ENCODE results near the gene NAP1L4.
"Not testable (repeated sequence)": the region's sequence is repeated elsewhere in the genome, so short reads cannot be mapped to it uniquely, and the experiment has no call there.

Gene NAP1L4

DNA sequence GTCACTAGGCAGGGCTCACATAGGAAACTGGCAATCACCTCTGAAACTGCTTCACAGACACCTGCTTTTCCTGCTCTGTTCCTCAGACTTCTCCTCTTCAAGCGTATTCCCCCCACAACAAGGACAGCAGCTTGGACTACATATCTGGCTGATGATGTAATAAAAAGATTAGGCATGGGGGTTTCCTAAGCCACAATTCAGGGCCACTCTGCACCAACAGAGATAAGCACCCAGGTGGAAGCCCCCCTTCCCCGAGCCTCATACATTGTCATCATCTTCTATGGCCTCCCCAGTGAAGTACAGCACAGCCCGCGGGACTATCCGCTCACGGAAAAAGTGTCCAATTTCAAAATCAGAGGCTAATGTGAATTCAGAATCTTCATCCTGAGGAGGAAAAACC, 37.9 kb downstream of the NAP1L4 start:
- DNase-seq: no peak

DNA sequence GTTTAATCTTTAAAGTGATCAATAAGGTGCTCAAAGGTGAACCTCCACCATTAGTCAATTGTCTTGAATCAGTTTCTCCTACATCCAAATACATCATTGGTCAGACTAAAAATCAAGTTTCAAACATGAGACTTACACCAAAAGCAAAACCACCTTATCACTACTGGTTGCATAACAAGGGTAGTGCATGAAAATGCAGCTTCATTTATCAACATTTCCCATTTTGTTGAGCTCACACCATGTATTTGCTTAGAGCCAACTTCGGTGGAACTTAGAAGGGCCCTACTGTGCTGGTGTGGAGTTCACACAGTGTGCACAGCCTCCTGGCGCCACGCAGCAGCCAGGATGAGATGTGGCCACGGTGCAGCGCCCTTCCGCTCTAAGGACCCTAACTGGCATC, 39.8 kb downstream of the NAP1L4 start:
- no peak for DNase-seq

DNA sequence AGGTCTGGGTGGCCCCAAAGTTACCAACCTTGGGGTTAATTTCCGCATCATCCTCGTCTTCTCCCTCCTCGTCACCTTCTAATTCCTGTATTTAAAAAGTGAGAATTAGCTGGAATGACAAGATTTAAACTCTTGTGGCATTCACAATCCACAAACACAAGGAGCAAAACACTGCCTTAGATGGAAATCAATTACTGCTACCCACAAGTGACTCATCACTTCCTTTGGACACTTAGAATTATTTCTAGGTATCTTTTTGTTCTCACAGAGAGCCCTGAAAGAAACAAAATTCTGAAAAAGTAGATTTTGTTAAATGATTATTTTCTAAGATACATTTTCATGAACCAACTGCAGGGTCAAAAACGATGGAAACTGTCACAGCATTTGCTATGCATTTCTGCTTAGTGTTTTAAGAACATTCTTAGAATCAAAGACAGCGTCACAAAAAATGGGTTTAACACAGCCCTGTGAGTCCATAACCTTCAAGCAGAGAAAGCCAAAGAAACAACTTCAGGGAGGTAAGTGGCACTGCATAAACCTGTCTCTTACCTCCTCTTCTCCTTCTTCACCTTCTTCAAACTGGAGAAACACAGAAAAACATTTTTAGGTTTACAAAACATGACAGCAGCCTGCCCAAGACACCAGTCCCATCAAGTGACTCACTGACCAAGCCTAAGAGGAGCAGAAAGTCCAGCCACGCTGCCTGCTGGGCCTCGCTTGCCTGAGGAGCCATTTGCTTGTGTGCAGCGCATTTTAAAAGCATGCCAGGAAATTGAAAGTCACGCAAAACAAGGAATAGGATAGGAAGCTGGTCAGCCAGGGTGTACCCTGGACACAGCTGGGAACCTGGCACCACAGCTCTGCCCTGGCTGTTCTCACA, 40.7 kb downstream of the NAP1L4 start:
- DNase-seq: peak; percentile 69

DNA sequence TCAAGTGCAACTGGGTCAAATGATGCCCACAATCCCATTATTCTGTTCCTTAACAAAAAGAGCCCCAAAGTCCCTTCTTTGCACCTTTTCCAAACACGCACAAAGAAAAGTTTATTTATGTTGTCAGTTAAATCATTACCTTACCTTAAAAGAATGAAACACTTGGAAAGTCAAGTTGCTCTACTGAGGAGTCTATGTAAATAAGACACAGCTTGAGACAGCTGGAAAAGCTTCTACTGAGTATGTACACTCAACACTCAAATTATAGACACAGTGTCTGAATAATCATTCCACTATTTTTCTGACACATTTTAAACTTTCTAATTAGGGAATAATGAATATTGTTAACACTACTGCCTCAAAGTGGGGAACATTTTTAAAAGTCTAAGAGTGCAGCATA, 41.3 kb downstream of the NAP1L4 start:
- DNase-seq: no peak

DNA sequence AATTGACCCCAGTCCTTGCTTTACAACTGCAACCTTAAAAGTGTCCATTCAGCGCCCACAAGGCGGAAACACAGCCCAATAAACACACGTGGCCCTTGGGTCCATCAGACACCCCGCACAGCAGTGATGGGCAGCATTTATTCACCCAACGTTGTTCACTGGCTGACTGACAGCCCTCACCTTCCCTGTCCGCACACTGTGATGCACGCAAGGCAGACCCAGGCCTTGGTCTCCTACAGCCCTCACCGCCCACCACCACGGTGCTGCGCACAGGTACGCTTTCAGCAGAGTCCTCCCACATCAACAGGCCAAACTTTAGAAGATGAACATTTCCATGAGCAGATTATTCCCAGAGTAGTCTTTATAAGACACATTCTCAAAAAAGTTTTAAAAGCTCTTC, 42.2 kb downstream of the NAP1L4 start:
- DNase-seq: no peak

DNA sequence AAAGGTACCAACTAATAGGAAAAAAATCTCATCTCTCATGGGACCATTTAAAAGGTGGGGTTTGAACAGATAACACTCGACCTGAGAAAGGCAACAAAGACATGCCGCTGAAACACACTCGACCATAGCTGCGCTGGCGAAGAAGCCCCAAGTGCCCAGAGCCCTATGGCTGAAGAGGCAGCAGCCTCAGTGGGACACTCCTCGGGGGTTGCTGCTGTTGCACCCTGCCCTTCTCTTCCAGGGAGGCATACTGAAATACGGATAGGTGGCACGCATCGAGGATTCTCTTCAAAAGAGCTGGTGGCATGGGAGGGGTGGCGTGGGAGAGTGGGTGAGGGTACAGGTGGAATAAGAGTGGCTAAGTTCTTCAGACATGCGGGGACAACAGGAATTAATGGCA, 44.4 kb downstream of the NAP1L4 start:
- DNase-seq: no peak

DNA sequence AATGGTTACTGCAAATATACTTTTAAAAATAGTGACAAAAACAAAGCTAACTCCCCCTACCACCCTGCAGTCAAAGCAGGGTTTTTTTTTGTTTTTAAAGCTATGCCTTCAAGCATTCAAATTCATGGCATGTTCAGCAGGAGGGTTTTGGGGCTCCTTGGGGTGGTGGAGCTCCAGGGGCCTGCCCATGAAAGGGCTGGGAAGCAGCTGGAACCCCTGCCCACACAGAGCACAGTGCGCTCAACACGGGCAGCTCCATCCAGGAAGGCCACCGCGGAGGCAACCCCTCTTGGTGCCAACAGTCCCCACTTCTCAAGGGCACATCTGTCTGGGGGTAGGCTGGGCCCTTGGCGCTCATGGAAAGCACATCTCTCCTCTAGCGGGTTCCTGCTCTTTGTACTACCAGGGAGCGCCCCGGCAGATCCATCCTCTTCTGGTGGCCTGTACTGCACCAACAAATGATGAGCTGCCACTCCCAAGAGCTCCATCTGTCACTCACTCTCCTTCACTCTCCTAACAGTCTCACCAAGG, 46.3 kb downstream of the NAP1L4 start:
- DNase-seq: no peak

DNA sequence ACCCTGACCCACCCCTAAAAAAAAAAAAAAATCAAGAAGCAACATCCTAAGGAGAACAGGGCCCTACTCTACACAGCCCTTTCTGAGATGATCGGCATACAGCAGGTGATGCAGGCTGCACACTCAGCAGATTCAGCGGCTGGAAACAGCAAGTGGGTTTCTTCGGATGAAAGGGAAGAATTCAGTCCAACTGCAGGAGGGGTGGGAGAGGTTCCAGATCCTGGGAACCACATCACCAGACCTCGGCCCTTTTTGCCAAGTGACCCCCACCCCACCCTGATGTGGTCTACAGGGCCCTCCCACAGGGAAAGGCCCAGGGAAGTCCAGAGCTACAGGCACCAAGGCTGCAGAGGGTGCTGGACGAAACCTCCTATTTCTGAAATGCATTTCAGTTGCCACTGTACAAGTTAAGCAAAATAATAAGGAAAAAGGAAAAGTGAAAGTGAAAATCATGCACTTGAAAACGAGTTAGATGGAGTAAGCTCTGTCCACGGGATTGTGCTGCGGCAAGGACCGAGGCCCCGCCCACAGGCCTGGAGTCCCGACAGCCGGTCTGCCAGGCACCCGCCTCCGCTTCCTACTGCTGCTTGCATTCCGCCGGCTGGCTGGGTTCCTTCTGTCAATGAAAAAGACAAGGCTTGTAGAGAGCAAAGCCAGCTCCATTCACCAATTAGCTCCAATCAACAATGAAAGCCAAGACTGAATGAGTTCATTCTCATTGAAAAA, 46.9 kb downstream of the NAP1L4 start:
- peak; percentile 75 for DNase-seq

DNA sequence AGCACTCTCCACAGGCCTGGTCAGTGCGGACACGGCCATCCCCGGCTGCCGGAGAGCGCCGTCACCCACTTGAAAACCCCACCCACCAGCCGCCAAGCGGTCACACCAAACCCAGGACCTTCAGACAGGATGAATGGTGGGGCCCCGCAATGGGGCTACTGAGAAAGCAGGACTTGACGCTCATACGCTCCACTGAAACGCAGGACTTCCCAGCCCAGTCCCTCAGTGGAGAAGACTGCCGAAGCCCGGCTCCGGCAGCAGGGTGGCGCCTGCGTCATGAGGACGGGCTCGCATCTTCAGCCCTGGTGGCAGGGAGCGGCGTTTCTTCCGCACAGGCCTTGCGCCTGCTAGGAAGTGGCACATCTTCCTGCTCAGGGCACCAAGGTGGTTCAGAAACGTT, 47.6 kb downstream of the NAP1L4 start:
- no peak for DNase-seq

DNA sequence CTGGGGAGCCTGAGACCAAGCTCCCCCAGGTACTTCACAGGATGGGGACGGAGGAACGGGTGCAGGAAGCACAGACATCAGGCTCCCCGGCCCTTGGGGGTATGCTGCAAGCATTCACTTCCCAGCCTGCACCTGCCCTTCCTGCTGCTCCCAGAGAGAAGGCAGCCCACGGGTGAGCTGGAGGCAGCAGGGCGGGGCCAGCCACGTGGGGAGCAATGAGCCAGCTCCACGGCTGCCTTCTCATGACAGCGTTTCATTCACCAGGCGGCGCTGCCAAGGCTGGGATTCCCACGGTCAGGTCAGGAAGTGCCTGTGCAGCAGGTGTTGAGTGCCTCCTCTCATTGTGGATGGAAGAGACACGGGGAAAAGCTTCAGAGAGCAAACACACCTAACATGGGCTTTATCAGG, 48.4 kb downstream of the NAP1L4 start:
- DNase-seq: no peak

DNA sequence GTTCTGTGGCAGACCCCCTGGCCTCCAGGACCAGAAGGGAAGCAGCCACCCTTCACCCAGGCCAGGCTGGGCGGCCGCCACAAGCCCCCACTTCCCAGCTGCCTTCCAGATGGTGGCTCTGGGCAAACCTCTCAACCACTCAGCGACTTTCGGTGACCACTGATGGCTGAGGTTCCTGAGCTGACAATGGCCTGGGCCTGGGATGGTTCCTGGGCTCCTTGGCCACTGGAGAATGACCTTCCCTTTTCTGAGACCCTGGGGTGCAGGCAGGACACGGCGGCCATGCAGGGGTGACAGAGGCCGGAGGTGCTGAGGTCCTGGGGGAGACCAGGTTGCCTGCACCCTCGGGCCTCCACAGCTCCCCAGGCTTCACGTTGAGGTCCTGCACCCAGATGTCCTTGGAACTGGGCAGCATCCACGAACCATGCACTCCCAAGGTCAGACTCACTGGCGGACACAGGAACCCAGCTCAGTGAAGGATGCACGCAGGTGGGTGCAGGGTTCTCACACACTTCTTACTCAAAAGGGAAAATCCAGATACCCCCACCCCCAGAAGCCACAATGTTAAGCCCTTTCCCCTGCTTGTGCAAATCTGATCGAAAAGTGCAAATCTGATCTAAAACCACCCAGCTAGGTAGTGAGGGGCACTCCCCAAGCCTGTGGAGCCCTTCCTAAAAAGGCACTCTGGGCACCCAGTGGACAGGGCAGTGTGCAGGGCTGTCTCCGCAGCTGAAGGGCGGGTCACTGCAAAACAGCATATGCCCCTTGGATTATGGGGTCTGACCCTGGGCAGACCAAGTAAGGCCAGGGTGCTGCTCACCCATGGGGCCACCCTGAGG, 49.0 kb downstream of the NAP1L4 start:
- DNase-seq: no peak

DNA sequence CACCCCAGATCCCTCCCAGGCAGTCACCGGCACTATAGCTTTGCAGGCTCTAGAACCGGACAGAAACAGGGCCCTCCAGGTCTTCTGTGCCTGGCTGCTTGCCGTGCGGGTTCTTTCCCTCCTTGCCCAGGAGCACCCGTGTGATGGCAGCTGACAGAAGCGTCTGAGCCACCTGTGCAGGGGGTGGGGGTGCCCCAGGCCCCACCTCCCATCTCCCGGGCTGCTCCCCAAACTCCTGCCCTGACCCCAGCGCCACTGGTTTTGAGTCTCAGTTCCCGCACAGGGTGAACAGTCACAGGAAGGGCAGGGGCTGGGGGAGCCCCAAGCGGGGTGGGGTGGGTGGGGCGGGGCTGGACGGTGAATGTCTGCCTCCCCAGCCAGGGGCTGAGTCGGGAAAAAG, 49.7 kb downstream of the NAP1L4 start:
- DNase-seq: no peak

DNA sequence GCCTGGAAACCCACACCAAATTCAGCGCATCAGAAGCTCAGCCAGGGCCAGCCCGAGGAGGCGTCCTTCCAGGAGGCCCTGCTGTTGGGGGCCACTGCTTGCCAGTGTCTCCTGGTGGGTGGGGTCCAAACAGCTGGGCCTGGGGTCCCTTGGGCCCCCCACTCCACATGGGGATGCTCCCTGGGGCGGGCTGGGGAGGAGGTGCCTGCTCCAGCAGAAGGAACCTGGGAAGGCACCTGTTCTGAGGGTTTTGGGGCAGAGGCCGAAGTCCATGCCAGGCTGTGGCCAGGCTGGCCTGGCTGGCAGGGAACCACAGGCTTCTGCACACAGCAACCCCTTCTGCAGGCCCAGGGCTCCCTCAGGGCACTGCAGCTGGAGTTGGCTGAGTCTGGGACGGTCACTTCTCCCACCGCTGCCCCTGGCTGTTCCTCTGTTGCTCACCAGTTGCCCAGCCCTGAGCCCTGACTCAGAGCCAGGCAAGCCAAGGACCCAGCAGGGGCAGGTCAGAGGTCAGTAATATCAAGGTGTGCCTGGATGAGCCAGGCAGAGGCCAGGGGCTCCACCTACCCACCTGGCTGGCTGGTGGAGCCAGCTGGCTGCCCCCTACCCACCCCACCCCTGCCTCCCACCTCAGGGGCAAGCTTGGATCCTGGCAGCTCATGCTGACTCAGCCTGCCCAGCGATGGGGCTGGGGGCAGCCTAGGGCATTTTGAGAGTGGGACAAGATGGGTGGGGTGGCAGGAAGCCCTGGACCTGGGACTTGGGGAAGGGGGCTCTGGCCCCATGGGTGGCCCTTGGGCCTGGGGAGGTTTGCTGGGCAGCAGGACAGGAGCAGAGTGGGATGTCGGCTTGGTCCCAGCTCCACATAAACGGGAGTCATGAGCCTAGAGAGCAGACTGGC, 51.0 kb downstream of the NAP1L4 start:
- no peak for DNase-seq

DNA sequence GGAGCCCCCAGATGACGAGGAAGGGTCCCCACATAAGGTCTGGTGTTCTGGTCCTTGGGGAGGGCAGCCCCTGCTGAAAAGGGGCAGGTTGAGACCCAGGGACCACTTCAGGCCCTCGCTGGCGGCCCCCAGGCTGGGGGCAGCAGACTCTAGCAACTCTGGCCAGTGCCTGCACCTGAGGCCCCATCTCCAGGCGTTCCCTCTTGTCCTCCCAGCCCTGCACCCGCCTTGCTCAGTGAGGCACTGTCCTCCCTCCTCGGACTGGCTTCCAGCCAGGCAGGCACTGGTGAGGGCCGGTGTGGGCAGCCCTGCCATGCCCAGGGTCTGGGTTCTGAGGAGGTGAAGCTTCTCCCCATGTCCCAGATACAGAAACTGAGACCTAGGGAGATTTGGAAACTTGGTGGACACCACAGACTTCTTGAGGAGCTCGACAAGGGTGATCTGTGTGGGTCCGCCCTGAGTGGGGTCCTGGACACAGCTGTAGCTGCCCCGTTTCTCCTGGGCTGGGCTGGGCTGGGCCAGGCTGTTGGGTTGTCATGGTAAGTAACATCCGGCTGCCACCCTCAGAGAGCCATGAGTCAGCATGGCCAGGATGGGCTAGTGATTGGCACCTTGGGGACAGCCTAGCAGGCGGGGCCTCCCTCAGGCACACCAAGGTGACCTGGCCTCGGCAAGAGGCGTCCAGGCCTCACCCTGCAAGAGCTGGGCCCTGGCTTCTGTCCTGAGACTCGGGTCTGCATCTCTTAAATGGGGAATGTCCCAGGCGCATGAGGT, 51.8 kb downstream of the NAP1L4 start:
- no peak for DNase-seq

DNA sequence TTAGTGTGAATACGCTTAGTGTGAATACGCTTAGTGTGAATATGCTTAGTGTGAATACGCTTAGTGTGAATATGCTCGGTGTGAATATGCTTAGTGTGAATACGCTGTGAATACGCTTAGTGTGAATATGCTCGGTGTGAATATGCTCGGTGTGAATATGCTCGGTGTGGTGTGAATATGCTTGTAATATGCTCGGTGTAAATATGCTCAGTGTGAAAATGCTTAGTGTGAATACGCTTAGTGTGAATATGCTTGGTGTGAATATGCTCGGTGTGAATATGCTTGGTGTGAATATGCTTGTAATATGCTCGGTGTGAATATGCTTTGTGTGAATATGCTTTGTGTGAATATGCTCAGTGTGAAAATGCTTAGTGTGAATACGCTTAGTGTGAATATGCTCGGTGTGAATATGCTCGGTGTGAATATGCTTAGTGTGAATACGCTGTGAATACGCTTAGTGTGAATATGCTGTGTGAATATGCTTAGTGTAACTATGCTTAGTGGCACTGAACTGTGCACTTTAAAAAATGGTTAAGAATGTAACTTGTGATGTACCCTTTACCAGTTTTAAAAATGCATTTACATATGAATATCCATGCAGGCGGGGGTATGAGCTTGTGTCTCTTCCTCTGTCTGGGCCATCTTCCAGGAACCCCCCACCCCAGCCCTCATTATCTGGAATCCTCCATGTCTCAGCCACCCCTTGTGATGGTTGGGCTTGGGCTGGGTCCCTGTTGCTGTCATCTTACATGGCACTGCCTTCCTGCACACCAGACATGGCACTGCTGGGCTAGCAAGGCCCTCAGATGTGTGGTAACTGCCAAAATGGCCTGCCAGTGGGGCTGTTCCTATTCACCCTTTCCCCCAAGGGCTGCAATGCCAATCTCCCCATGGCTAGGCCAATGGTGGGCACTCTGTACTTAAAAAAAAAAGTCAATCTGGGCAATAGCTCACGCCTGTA, 53.4 kb downstream of the NAP1L4 start:
- not testable (repeated sequence) for DNase-seq

DNA sequence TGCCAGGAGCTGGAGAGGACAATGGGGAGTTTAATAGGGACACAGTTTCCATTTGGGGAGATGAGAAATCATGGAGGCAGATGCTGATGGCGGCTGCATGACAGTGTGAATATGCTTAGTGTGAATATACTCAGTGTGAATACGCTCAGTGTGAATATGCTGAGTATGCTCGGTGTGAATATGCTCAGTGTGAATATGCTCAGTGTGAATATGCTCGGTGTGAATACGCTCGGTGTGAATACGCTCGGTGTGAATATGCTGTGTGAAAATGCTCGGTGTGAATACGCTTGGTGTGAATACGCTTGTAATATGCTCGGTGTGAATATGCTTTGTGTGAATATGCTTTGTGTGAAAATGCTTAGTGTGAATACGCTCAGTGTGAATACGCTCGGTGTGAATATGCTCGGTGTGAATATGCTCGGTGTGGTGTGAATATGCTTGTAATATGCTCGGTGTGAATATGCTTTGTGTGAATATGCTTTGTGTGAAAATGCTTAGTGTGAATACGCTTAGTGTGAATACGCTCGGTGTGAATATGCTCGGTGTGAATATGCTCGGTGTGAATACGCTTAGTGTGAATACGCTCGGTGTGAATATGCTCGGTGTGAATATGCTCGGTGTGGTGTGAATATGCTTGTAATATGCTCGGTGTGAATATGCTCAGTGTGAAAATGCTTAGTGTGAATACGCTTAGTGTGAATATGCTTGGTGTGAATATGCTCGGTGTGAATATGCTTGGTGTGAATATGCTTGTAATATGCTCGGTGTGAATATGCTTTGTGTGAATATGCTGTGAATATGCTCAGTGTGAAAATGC, 54.3 kb downstream of the NAP1L4 start:
- DNase-seq: not testable (repeated sequence)

DNA sequence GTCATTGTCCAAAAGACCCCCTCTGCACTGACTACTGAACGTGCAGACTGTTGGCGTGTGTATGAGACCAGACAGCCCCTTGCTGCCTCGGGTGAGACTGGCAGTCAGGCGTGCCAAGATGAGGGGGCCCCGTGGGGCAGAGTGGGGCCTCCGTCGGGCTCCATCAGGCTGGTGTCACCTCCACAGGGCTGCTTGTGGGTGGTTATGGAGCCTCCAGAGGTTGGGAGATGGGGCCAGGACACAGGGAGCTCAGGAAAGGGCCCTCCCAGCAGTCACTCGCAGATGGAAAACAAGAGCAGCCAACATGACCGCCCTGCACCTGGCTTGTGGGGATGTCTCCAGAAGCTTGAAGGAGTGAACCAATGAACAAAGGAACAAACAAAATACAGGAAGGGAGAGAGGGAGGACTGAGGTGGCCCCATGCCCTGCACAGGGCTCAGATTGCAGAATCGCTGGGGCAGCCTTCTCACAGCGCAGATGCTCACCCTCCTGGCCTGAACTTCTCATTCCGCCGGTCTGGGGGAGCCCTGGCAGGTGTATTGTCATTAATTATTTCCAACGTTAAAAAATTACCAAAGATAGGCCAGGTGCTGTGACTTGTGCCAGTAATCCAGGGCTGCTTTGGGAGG, 57.4 kb downstream of the NAP1L4 start:
- DNase-seq: no peak

DNA sequence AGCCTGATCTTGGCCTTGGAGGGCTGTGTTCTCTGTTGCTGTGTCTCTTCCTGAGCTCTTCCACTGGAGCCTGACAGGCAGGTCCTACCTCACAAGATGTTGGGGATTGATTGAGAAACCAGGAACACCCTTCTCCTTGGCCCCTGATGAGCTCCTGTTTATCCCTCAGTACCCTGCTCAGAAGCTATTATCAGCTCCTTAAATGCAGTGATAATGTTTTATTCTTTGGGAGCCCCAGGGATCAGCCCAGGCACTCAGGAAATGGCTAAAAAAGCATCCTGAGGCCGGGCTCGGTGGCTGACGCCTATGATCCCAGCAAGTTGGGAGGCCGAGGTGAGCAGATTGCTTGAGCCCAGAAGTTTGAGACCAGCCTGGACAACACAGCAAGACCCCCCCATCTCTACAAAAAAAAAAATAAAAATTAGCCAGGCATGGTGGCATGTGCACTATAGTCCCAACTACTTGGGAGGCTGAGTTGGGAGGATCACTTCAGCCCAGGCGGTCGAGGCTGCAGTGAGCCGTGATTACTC, 58.0 kb downstream of the NAP1L4 start:
- DNase-seq: no peak

All from fibroblast of skin of right biceps (primary cell).